ENCODE data around the gene LRP2.
"Not testable (repeated sequence)": the region's sequence is repeated elsewhere in the genome, so short reads cannot be mapped to it uniquely, and the experiment has no call there.

The LRP2 gene

GRCh38 chr2:169172151-169172735, 190.1 kb downstream of the LRP2 start:
- DNase-seq = no peak

- no peak for DNase-seq
Measured at GRCh38 chr2:169165791-169166190, 196.5 kb downstream of the LRP2 start.

GRCh38 chr2:169164311-169164710, 198.0 kb downstream of the LRP2 start:
- no peak for DNase-seq

GRCh38 chr2:169162613-169163012, 199.7 kb downstream of the LRP2 start:
- no peak for DNase-seq

GRCh38 chr2:169160926-169161481, 201.3 kb downstream of the LRP2 start:
- DNase-seq = no peak

- DNase-seq = no peak
Measured at GRCh38 chr2:169159686-169160085, 202.6 kb downstream of the LRP2 start.

GRCh38 chr2:169158874-169159273, 203.5 kb downstream of the LRP2 start:
- DNase-seq = no peak

GRCh38 chr2:169146220-169146619, 216.1 kb downstream of the LRP2 start:
- no peak for DNase-seq

- DNase-seq = no peak
Measured at GRCh38 chr2:169143998-169144397, 218.3 kb downstream of the LRP2 start.

GRCh38 chr2:169141713-169142352, 220.5 kb downstream of the LRP2 start:
- DNase-seq = no peak

GRCh38 chr2:169139993-169140767, 222.2 kb downstream of the LRP2 start:
- no peak for DNase-seq

GRCh38 chr2:169139145-169139544, 223.2 kb downstream of the LRP2 start:
- DNase-seq = no peak

GRCh38 chr2:169137924-169138323, 224.4 kb downstream of the LRP2 start:
- DNase-seq = no peak

GRCh38 chr2:169136885-169137534, 225.3 kb downstream of the LRP2 start:
- DNase-seq = no peak

GRCh38 chr2:169136428-169136827, 225.9 kb downstream of the LRP2 start:
- not testable (repeated sequence) for DNase-seq

GRCh38 chr2:169134272-169134671, 228.1 kb downstream of the LRP2 start:
- not testable (repeated sequence) for DNase-seq

GRCh38 chr2:169131587-169132512, 230.5 kb downstream of the LRP2 start:
- peak; percentile 14 for DNase-seq

GRCh38 chr2:169129703-169130243, 232.6 kb downstream of the LRP2 start:
- no peak for DNase-seq

GRCh38 chr2:169119851-169120250, 242.5 kb downstream of the LRP2 start:
- no peak for DNase-seq

GRCh38 chr2:169119123-169119760, 243.1 kb downstream of the LRP2 start:
- DNase-seq = no peak

GRCh38 chr2:169118060-169118459, 244.3 kb downstream of the LRP2 start:
- no peak for DNase-seq
